NT2/D1 (cell line): ENCODE data around the gene CMBL.

ENCODE experiments used
- DNase-seq: peaks from one replicate; pipeline ENCODE4 v3.0.0-alpha.2; 2011; ENCODE audit warnings: low read depth, low spot score
- H3K27me3 ChIP-seq: 2 replicates; pipeline ENCODE4 v1.6.0; 2011; ENCODE audit warnings: mild to moderate bottlenecking; ENCODE audit not compliant: insufficient read length, insufficient read depth
- H3K36me3 ChIP-seq: 2 replicates; pipeline ENCODE4 v1.6.1; 2011; ENCODE audit warnings: mild to moderate bottlenecking, low read length, mixed read lengths; ENCODE audit not compliant: insufficient read depth, insufficient read length
- H3K4me1 ChIP-seq: 2 replicates; pipeline ENCODE4 v1.5.1; 2011; ENCODE audit not compliant: insufficient read depth, insufficient read length
- H3K4me3 ChIP-seq: 2 replicates; pipeline ENCODE4 v1.5.1; 2011; ENCODE audit warnings: low read depth; ENCODE audit not compliant: insufficient read length
- H3K9ac ChIP-seq: 2 replicates; pipeline ENCODE4 v1.6.0; 2011; ENCODE audit warnings: low read depth; ENCODE audit not compliant: insufficient read length
- H3K9me3 ChIP-seq: 2 replicates; pipeline ENCODE4 v1.5.1; 2011; ENCODE audit warnings: mild to moderate bottlenecking, low read length; ENCODE audit not compliant: insufficient read depth
- SUZ12 ChIP-seq: IDR thresholded peaks from 2 replicates; pipeline ENCODE4 v1.6.1; 2011; ENCODE audit not compliant: insufficient read length, insufficient read depth; ENCODE audit errors: extremely low read depth
- YY1 ChIP-seq: IDR thresholded peaks from 2 replicates; pipeline ENCODE4 v1.6.1; 2011; ENCODE audit not compliant: insufficient read length, insufficient read depth
- ZNF274 ChIP-seq: IDR thresholded peaks from 2 replicates; pipeline ENCODE4 v1.6.1; 2011; ENCODE audit warnings: mild to moderate bottlenecking, low read depth, low read length

CMBL gene

DNA sequence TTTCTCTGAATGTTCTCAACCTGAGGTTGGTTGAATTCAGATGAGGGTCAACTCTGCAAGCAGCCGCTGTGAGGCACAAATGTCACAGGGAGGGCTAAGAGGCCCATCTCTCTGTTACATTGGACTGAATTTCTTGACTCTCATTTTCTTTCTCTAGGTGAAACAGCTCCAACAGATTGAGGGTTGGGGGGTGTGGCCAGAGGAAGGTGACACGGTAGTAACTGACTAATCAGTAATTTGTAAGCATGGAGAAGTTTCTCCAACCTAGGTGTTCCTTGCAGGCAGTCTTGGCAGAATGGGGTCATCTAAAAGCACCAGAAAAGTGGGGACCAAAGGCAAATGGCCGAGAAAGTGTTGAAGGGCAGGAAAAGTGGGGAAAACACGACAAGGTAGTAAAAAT, 40.9 kb downstream of the CMBL start:
- Histone ChIP-seq H3K27me3 (no peaks in the 10 kb centered on the region), H3K4me1 (no peaks in the 10 kb centered on the region), H3K9me3 (no peaks in the 10 kb centered on the region), H3K4me3 (no peak overlapping the region), H3K9ac (no peak overlapping the region), H3K36me3 (peaks cover 38% of the 10 kb centered on the region)
- no peak for DNase-seq
- TF ChIP-seq ZNF274 (no peak), YY1 (no peak)

DNA sequence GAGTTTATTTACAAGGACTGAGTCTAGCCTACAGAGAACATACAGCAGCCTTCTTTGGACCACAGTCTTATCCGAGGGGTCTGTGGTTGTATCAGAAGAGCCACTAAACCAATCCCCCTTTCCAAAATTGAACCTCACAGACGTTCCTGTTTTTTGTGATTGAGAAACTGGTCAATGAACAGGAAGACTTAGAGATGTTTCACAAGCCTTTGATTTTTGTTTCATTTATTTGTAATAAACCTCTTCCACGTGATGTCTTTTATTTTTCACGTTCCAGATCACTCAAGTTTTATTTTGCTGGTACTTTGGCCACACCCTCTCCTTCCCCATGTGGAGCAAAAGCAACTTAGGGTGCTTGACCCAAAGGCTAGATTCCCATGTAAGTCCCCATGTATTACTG, 41.6 kb downstream of the CMBL start:
- Histone ChIP-seq H3K9me3 (no peaks in the 10 kb centered on the region), H3K4me1 (no peaks in the 10 kb centered on the region), H3K9ac (no peak overlapping the region), H3K36me3 (peaks cover 45% of the 10 kb centered on the region), H3K27me3 (no peaks in the 10 kb centered on the region), H3K4me3 (no peak overlapping the region)
- TF ChIP-seq YY1 (no peak), ZNF274 (no peak), SUZ12 (no peak)
- no peak for DNase-seq

DNA sequence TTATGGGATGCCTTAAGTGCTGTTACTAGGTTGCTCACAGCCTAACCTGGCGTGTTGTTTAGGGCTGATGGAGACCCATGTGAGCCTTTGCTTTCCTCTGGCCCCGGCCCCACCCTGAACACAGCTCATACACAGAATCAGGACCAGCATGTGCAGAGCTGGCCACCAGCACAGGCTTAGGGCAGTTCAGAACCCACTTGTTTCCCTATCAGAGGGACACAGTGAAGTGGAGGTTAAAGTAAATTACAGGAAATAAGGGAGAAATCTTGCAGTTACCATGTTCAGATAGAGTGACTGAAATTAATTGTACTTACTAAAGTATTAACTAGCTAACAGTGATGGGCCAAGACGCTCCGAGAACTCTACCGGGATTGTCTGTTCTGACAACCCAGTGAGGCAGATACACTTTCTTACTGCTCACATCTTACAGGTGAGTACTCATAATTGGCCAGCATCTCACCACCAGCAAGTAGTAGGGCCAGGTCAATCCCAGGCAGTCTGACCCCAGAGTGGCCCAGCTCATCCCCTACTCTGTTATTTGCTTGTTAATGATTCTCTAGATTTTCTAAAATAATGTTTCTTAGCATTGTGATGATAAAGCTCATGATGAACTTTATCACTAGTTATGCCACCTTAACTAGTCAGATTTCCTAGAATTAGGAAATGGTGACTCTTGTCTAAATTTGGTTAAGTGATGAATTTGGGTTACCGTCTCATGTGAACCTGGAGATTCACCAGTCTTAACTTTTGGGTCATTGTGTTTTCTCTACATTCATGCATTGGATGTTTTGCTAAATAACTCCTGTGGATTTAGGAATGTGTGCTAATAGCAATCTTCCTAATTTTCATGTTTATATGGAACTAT, 42.2 kb downstream of the CMBL start:
- TF ChIP-seq YY1 (no peak), ZNF274 (no peak), SUZ12 (no peak)
- Histone ChIP-seq H3K4me3 (no peak overlapping the region), H3K36me3 (peaks cover 51% of the 10 kb centered on the region), H3K9ac (no peak overlapping the region), H3K9me3 (no peaks in the 10 kb centered on the region), H3K4me1 (no peaks in the 10 kb centered on the region), H3K27me3 (no peaks in the 10 kb centered on the region)
- DNase-seq, result no peak

DNA sequence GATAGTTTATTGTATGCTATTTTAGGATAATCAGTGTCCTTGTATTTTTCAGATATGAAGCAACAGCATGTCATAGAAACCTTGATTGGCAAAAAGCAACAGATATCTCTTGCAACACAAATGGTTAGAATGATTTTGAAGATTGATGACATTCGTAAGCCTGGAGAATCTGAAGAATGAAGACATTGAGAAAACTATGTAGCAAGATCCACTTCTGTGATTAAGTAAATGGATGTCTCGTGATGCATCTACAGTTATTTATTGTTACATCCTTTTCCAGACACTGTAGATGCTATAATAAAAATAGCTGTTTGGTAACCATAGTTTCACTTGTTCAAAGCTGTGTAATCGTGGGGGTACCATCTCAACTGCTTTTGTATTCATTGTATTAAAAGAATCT, 43.1 kb downstream of the CMBL start:
- H3K4me3 ChIP-seq, result no peak overlapping the region
- H3K27me3 ChIP-seq, result no peaks in the 10 kb centered on the region
- peaks cover 60% of the 10 kb centered on the region for H3K36me3 ChIP-seq
- no peak for TF ChIP-seq SUZ12
- no peak for TF ChIP-seq YY1
- no peak for TF ChIP-seq ZNF274
- no peaks in the 10 kb centered on the region for H3K4me1 ChIP-seq
- H3K9ac ChIP-seq, result no peak overlapping the region
- no peak for DNase-seq
- no peaks in the 10 kb centered on the region for H3K9me3 ChIP-seq

DNA sequence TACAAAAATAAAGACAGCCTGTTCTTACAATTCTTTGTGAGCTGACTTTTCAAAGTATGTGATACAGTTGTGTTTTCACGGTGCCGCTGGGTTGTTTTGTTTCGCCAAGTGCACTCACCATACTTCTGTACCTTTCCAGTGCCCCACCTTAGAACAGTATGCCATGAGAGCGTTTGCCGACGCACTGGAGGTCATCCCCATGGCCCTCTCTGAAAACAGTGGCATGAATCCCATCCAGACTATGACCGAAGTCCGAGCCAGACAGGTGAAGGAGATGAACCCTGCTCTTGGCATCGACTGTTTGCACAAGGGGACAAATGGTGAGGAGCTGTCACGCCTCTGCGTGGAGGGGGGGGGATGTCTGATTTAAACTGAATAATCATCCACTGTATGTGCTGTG, 44.7 kb downstream of the CMBL start:
- Histone ChIP-seq H3K9ac (no peak overlapping the region), H3K4me3 (no peak overlapping the region), H3K4me1 (peaks cover 1% of the 10 kb centered on the region), H3K36me3 (peaks cover 76% of the 10 kb centered on the region), H3K9me3 (no peaks in the 10 kb centered on the region), H3K27me3 (no peaks in the 10 kb centered on the region)
- no peak for DNase-seq
- no peak for TF ChIP-seq ZNF274
- TF ChIP-seq SUZ12, result no peak
- TF ChIP-seq YY1, result no peak

DNA sequence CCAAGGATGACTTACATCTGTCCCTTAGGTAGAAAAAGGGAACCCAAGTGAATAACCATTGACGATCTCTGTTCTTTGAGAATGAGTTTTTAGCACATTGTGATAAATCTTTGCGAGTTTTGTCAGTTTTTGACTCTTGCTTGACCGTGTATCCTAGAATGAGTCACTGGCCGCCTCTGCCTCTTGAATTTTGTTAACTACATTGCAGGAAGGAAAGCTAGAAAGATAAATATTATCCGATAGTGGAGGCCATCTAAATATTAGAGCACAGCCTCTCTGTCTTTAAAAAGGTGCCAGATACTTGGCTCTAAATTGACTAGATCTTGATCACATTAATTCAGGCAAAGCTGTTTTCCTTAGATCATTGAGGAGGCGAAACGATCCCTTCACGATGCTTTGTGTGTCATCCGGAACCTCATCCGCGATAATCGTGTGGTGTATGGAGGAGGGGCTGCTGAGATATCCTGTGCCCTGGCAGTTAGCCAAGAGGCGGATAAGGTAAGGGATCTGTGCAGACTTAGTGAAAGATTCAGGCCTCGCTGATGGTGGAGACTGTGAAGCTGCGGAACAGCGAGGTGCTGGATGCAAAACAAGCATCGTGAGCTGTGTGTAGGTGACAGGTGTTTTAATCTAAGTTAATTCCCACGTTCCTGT, 45.5 kb downstream of the CMBL start:
- H3K9ac ChIP-seq, result no peak overlapping the region
- H3K4me1 ChIP-seq, result peaks cover 2% of the 10 kb centered on the region
- DNase-seq, result no peak
- H3K9me3 ChIP-seq, result no peaks in the 10 kb centered on the region
- H3K4me3 ChIP-seq, result no peak overlapping the region
- TF ChIP-seq SUZ12 (no peak), YY1 (no peak), ZNF274 (no peak)
- H3K27me3 ChIP-seq, result no peaks in the 10 kb centered on the region
- H3K36me3 ChIP-seq, result peaks cover 84% of the 10 kb centered on the region

DNA sequence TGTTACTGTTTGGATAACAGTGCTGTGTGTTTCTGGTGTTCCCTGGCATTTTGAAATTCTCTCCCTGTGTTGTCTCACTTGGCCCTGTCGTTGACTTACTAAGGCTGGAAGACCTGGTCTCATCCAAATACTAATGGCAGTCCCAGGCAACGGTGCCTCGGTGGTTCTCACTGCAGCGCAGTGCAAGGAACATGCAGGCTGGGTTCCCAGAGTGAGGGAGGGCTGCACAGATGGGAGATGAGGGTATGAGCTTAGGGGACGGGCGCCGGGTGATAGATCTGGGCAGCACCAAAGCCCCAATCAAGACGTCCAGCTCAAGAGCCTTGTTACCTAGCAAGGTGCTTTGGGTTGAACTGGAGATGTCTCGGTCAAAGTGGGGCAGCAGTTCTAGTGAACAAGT, 46.6 kb downstream of the CMBL start:
- Histone ChIP-seq H3K9ac (no peak overlapping the region), H3K27me3 (no peaks in the 10 kb centered on the region), H3K36me3 (peaks cover 95% of the 10 kb centered on the region), H3K4me1 (peaks cover 2% of the 10 kb centered on the region), H3K4me3 (no peak overlapping the region), H3K9me3 (no peaks in the 10 kb centered on the region)
- no peak for DNase-seq
- TF ChIP-seq ZNF274, result no peak
- TF ChIP-seq YY1, result no peak
- TF ChIP-seq SUZ12, result no peak
